OCI-LY7 (cell line): ENCODE measurements around the gene FCN1.

Experiments
- CTCF ChIP-seq: fragments of 200-600 bp; sonication (generic); conservative IDR thresholded peaks from 2 replicates; pipeline ENCODE4 v1.5.1; 2014; ENCODE audit warnings: mild to moderate bottlenecking, antibody characterized with exemption, low read length, moderate library complexity, mixed read lengths
- EZH2phosphoT487 ChIP-seq: fragments of 200-600 bp; sonication (generic); IDR thresholded peaks from 2 replicates; pipeline ENCODE4 v1.6.1; 2018; ENCODE audit warnings: low read depth, borderline replicate concordance, mild to moderate bottlenecking, mixed run types, antibody characterized with exemption, low read length, moderate library complexity, mixed read lengths

GRCh38 chr9:134896834-134897583 is 20.7 kb downstream of the FCN1 start:
- TF ChIP-seq CTCF: no peak
- TF ChIP-seq EZH2phosphoT487: no peak
